ENCODE measurements around the gene TACC2. TPM values are rescaled to one million over a fixed set of nuclear protein-coding genes. Genes with fewer than 3 reads are reported as not detected.

TACC2 gene
- total RNA-seq, 2 experiments from 2014 or later = not detected

GRCh38 chr10:122251459-122252255 is 262.7 kb downstream of the TACC2 start:
- H3K4me3 Mint-ChIP-seq = no peak overlapping the region
- POLR2A ChIA-PET = no interaction called here
- Histone ChIP-seq H3K4me3 (ENCODE audit: low read length) (no peak overlapping the region), H3K4me1 (ENCODE audit: insufficient read depth, low read length) (no peaks in the 10 kb centered on the region), H3K9me3 (ENCODE audit: control insufficient read depth in 1 of 2, insufficient read depth in 1 of 2, low read length in 2 of 2) (no peaks in the 10 kb centered on the region), H3K36me3 (ENCODE audit: insufficient read depth, low read length) (no peaks in the 10 kb centered on the region), H3K27me3 (ENCODE audit: control insufficient read depth in 1 of 2, insufficient read depth in 2 of 2, low read length in 2 of 2) (peaks cover 0 to 3% of the 10 kb centered on the region in 2 experiments), H3K27ac (ENCODE audit: low read depth in 1 of 2, low read length in 2 of 2) (no peak overlapping the region)
- DNase-seq = no peak
- no peak for TF ChIP-seq CTCF (IDR thresholded peaks at IDR 0.05)
- ATAC-seq (ENCODE audit: poor library complexity) = no peak
- intact Hi-C loops (cut with DNase I, micrococcal nuclease) = no loop called here
- no peaks in the 10 kb centered on the region for H3K36me3 Mint-ChIP-seq (ENCODE audit: low read depth)
- H3K27me3 Mint-ChIP-seq = peaks cover 5% of the 10 kb centered on the region
- H3K27ac Mint-ChIP-seq = no peak overlapping the region
- CTCF ChIA-PET = no interaction called here
- H3K4me1 Mint-ChIP-seq (ENCODE audit: low read depth) = no peaks in the 10 kb centered on the region
- H3K9me3 Mint-ChIP-seq = no peaks in the 10 kb centered on the region

- Mint-ChIP-seq H3K27ac (no peak overlapping the region), H3K4me3 (no peak overlapping the region), H3K9me3 (no peaks in the 10 kb centered on the region), H3K36me3 (ENCODE audit: low read depth) (no peaks in the 10 kb centered on the region), H3K4me1 (ENCODE audit: low read depth) (no peaks in the 10 kb centered on the region), H3K27me3 (peaks cover 10% of the 10 kb centered on the region)
- H3K9me3 ChIP-seq (ENCODE audit: control insufficient read depth in 1 of 2, insufficient read depth in 1 of 2, low read length in 2 of 2) = no peaks in the 10 kb centered on the region
- H3K27ac ChIP-seq (ENCODE audit: low read depth in 1 of 2, low read length in 2 of 2) = no peak overlapping the region
- ChIA-PET CTCF (no interaction called here), POLR2A (no interaction called here)
- H3K4me1 ChIP-seq (ENCODE audit: insufficient read depth, low read length) = no peaks in the 10 kb centered on the region
- TF ChIP-seq CTCF (IDR thresholded peaks at IDR 0.05) = no peak
- no peak overlapping the region for H3K4me3 ChIP-seq (ENCODE audit: low read length)
- DNase-seq (no peak), ATAC-seq (ENCODE audit: poor library complexity) (no peak)
- H3K27me3 ChIP-seq (ENCODE audit: control insufficient read depth in 1 of 2, insufficient read depth in 2 of 2, low read length in 2 of 2) = peaks cover 0 to 3% of the 10 kb centered on the region in 2 experiments
- H3K36me3 ChIP-seq (ENCODE audit: insufficient read depth, low read length) = no peaks in the 10 kb centered on the region
- intact Hi-C loops (cut with DNase I, micrococcal nuclease) = no loop called here
These were observed 263.8 kb downstream of the TACC2 start for GRCh38 chr10:122252805-122253204.

- CTCF ChIA-PET = no interaction called here
- H3K27me3 Mint-ChIP-seq = peaks cover 11% of the 10 kb centered on the region
- intact Hi-C loops (cut with DNase I, micrococcal nuclease) = no loop called here
- H3K27ac Mint-ChIP-seq = no peak overlapping the region
- no peaks in the 10 kb centered on the region for H3K9me3 ChIP-seq (ENCODE audit: control insufficient read depth in 1 of 2, insufficient read depth in 1 of 2, low read length in 2 of 2)
- H3K9me3 Mint-ChIP-seq = no peaks in the 10 kb centered on the region
- H3K4me3 ChIP-seq (ENCODE audit: low read length) = no peak overlapping the region
- POLR2A ChIA-PET = no interaction called here
- TF ChIP-seq CTCF (IDR thresholded peaks at IDR 0.05) = no peak
- no peaks in the 10 kb centered on the region for H3K36me3 Mint-ChIP-seq (ENCODE audit: low read depth)
- DNase-seq (no peak), ATAC-seq (ENCODE audit: poor library complexity) (no peak)
- no peaks in the 10 kb centered on the region for H3K4me1 Mint-ChIP-seq (ENCODE audit: low read depth)
- H3K4me1 ChIP-seq (ENCODE audit: insufficient read depth, low read length) = no peaks in the 10 kb centered on the region
- no peaks in the 10 kb centered on the region for H3K36me3 ChIP-seq (ENCODE audit: insufficient read depth, low read length)
- no peak overlapping the region for H3K4me3 Mint-ChIP-seq
- H3K27ac ChIP-seq (ENCODE audit: low read depth in 1 of 2, low read length in 2 of 2) = no peak overlapping the region
- peaks cover 0 to 3% of the 10 kb centered on the region in 2 experiments for H3K27me3 ChIP-seq (ENCODE audit: control insufficient read depth in 1 of 2, insufficient read depth in 2 of 2, low read length in 2 of 2)
These were observed 264.6 kb downstream of the TACC2 start for GRCh38 chr10:122253605-122254004.
